ENCODE data around the gene PTPN23. TPM values are rescaled to one million over a fixed set of nuclear protein-coding genes. Genes with fewer than 3 reads are reported as not detected.

PTPN23 gene
- total and polyA plus RNA-seq, 4 donors: 20.4 to 52.3 (median 24.2) TPM

- TF ChIP-seq, protein P1, sequence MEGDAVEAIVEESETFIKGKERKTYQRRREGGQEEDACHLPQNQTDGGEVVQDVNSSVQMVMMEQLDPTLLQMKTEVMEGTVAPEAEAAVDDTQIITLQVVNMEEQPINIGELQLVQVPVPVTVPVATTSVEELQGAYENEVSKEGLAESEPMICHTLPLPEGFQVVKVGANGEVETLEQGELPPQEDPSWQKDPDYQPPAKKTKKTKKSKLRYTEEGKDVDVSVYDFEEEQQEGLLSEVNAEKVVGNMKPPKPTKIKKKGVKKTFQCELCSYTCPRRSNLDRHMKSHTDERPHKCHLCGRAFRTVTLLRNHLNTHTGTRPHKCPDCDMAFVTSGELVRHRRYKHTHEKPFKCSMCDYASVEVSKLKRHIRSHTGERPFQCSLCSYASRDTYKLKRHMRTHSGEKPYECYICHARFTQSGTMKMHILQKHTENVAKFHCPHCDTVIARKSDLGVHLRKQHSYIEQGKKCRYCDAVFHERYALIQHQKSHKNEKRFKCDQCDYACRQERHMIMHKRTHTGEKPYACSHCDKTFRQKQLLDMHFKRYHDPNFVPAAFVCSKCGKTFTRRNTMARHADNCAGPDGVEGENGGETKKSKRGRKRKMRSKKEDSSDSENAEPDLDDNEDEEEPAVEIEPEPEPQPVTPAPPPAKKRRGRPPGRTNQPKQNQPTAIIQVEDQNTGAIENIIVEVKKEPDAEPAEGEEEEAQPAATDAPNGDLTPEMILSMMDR (IDR thresholded peaks at IDR 0.05; ENCODE audit: control extremely low read depth, extremely low read depth): no peak
- H3K9ac ChIP-seq (ENCODE audit: insufficient read depth in 1 of 2, low read length in 2 of 2): no peak overlapping the region
- 89 to 94% methylated on average over 16 of the region's 16 CpGs for WGBS, 2 donors
- no peak for DNase-seq
- no peaks in the 10 kb centered on the region for H3K9me3 ChIP-seq (ENCODE audit: control insufficient read depth in 4 of 4, insufficient read depth in 3 of 4, low read length in 3 of 4)
- H3K36me3 ChIP-seq (ENCODE audit: control insufficient read depth in 4 of 4, insufficient read depth in 4 of 4, low read length in 4 of 4): peaks cover 6 to 82% (median 18%) of the 10 kb centered on the region in 4 donors
- H3K27me3 ChIP-seq (ENCODE audit: control insufficient read depth in 3 of 3, insufficient read depth in 3 of 3, low read length in 2 of 3): no peaks in the 10 kb centered on the region
- no peak overlapping the region for H3K27ac ChIP-seq (ENCODE audit: low read depth in 1 of 2, low read length in 1 of 2)
- no peak overlapping the region for H3K4me3 ChIP-seq
- no peaks in the 10 kb centered on the region for H3K4me1 ChIP-seq (ENCODE audit: control insufficient read depth in 5 of 5, insufficient read depth in 5 of 5, low read length in 5 of 5)
- ATAC-seq (ENCODE audit: insufficient read depth, low FRiP score): no peak
Observed at GRCh38 chr3:47414666-47415587, 34.1 kb downstream of the PTPN23 start.

DNA sequence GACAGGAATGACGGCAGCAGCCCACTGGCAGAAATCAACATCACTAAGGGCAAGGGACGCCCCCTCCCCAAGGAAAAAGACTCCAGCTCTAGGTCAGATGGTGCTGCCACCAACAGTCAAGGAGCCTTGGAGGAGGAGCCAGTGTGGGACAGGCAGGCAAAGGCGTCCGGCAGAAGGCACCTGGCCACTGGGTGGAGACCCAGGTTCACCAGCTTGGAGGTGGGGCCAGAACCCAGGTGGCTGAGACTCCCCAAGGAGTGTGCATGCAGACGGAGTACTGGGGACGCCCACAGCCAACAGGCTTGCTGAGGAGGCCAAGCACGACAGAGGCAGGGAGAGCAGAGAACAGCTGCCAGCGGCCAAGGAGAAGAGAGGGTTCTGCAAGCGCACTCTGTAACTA lies 35.2 kb downstream of the PTPN23 start:
- Histone ChIP-seq H3K27ac (ENCODE audit: low read depth in 1 of 2, low read length in 1 of 2) (peak overlapping the region in 1 of 2 donors; percentile 15), H3K4me1 (ENCODE audit: control insufficient read depth in 5 of 5, insufficient read depth in 5 of 5, low read length in 5 of 5) (no peaks in the 10 kb centered on the region), H3K36me3 (ENCODE audit: control insufficient read depth in 4 of 4, insufficient read depth in 4 of 4, low read length in 4 of 4) (peaks cover 6 to 77% (median 18%) of the 10 kb centered on the region in 4 donors), H3K9me3 (ENCODE audit: control insufficient read depth in 4 of 4, insufficient read depth in 3 of 4, low read length in 3 of 4) (no peaks in the 10 kb centered on the region), H3K4me3 (no peak overlapping the region), H3K27me3 (ENCODE audit: control insufficient read depth in 3 of 3, insufficient read depth in 3 of 3, low read length in 2 of 3) (no peaks in the 10 kb centered on the region), H3K9ac (ENCODE audit: insufficient read depth in 1 of 2, low read length in 2 of 2) (no peak overlapping the region)
- DNase-seq: no peak
- WGBS, 2 donors: 89% methylated on average over 9 of the region's 9 CpGs
- no peak for ATAC-seq (ENCODE audit: insufficient read depth, low FRiP score)
- TF ChIP-seq, protein P1 (IDR thresholded peaks at IDR 0.05; ENCODE audit: control extremely low read depth, extremely low read depth): no peak

DNA sequence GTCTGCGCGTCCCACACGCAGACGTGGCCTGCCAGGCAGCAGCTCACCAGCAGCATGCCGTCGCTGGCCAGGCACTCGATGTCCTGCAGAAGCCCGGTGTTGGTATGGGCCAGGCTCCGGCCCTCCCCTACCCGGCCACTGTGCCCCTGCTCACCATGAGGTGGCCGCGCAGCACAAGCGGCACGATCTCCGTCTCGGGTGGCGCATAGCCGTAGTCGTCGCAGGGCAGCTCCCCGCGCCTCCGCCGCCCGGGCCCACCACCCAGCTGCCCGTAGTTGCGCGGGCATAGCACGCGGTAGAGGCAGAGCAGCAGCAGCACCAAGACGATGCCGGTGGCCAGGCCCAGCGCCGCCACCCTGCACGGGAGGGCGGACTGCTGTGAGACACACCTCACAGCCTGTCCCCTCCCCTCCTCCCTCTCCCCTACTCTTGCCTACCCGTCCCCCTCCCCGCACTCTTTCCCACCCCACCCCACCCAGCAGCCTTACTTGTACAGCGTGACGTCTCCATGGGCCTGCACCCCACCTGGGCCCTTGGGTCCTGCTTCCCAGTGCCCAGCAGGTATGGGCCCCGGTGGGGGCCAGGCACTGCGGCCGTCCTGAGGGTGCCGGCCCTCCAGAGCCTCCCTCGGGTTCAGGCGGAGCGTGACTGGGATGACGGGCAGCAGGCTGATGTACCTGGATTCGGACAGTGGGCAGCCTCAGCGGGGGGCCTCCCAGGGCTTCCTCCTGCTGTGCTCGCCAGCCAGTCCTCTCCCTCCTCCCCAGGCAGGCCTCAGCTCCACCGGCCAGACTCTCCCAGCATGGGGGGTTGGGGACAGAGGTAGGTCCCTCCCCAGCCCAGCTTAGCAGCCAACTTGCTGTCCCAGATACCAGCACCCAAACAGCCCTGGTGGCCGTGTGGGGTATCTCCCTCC lies 37.6 kb downstream of the PTPN23 start:
- no peak for DNase-seq
- H3K36me3 ChIP-seq (ENCODE audit: control insufficient read depth in 4 of 4, insufficient read depth in 4 of 4, low read length in 4 of 4): peaks cover 0 to 53% (median 14%) of the 10 kb centered on the region in 4 donors
- no peak overlapping the region for H3K4me3 ChIP-seq
- WGBS, 2 donors: 93 to 94% methylated on average over 49 to 53 of the region's 53 CpGs
- H3K27ac ChIP-seq (ENCODE audit: low read depth in 1 of 2, low read length in 1 of 2): no peak overlapping the region
- peaks cover 0 to 6% (median 5%) of the 10 kb centered on the region in 5 donors for H3K4me1 ChIP-seq (ENCODE audit: control insufficient read depth in 5 of 5, insufficient read depth in 5 of 5, low read length in 5 of 5)
- no peak overlapping the region for H3K9ac ChIP-seq (ENCODE audit: insufficient read depth in 1 of 2, low read length in 2 of 2)
- ATAC-seq (ENCODE audit: insufficient read depth, low FRiP score): no peak
- TF ChIP-seq, protein P1 (IDR thresholded peaks at IDR 0.05; ENCODE audit: control extremely low read depth, extremely low read depth): no peak
- H3K9me3 ChIP-seq (ENCODE audit: control insufficient read depth in 4 of 4, insufficient read depth in 3 of 4, low read length in 3 of 4): no peaks in the 10 kb centered on the region
- H3K27me3 ChIP-seq (ENCODE audit: control insufficient read depth in 3 of 3, insufficient read depth in 3 of 3, low read length in 2 of 3): no peaks in the 10 kb centered on the region
